Thoracic aorta (tissue), 2 donors: ENCODE measurements around the gene RBFOX2. TPM values are rescaled to one million over a fixed set of nuclear protein-coding genes. Genes with fewer than 3 reads are reported as not detected.

Source experiments
- ATAC-seq: fragments of 150-250 bp; one replicate; pipeline ENCODE4 v1.8.0; 2017; ENCODE audit warnings: low read depth; ENCODE audit not compliant: insufficient number of reproducible peaks, low FRiP score
- DNase-seq: peaks from one replicate; pipeline ENCODE4 v3.0.0-alpha.2; 2020; ENCODE audit warnings: low spot score
- H3K27ac ChIP-seq, 2 donors: fragments of 200-600 bp; sonication (generic); 1 replicate in 1 of 2; 2 replicates in 1 of 2; pipeline ENCODE4 v1.5.1; 2016; ENCODE audit warnings: mild to moderate bottlenecking in 2 of 2, moderate library complexity in 2 of 2
- H3K27me3 ChIP-seq: fragments of 200-600 bp; sonication (generic); replicated peaks from 2 replicates; pipeline ENCODE4 v1.6.0; 2016; ENCODE audit warnings: mild to moderate bottlenecking; ENCODE audit not compliant: insufficient read depth
- H3K36me3 ChIP-seq: fragments of 200-600 bp; sonication (generic); one replicate; pipeline ENCODE4 v1.5.1; 2016
- H3K4me1 ChIP-seq, 2 donors: fragments of 200-600 bp; sonication (generic); 1 replicate in 1 of 2; 2 replicates in 1 of 2; pipeline versions ENCODE4 v1.5.1 to v1.6.0; 2016; ENCODE audit warnings: low read depth in 2 of 2, mild to moderate bottlenecking in 1 of 2; ENCODE audit not compliant: control insufficient read depth in 1 of 2
- H3K4me3 ChIP-seq: fragments of 200-600 bp; sonication (generic); 2 replicates; pipeline ENCODE4 v1.5.1; 2016; ENCODE audit warnings: mild to moderate bottlenecking
- H3K9me3 ChIP-seq: fragments of 200-600 bp; sonication (generic); 2 replicates; pipeline ENCODE4 v1.5.1; 2016
- CTCF ChIP-seq: fragments of 200-600 bp; sonication (generic); IDR thresholded peaks from one replicate; pipeline ENCODE4 v1.5.1; 2019; ENCODE audit warnings: antibody characterized with exemption
- total RNA-seq, 2 donors: library from RNA; depleted of rRNA; stranded (reverse); fragments of >200 nt; gene quantifications; one replicate each; pipeline versions ENCODE4 v1.1.0 to v1.2.3, GENCODE V29; 2016

RBFOX2 gene
- total RNA-seq, 2 donors from 2014 or later = 117 to 143 TPM

- Histone ChIP-seq H3K27me3 (no peaks in the 10 kb centered on the region), H3K27ac (no peak overlapping the region), H3K9me3 (no peaks in the 10 kb centered on the region), H3K36me3 (no peaks in the 10 kb centered on the region), H3K4me1 (peaks cover 0 to 6% of the 10 kb centered on the region in 2 donors), H3K4me3 (no peak overlapping the region)
- DNase-seq (no peak), ATAC-seq (no peak)
- no peak for TF ChIP-seq CTCF
Measured at GRCh38 chr22:36069368-36069767, 40.7 kb upstream of the RBFOX2 start.

GRCh38 chr22:36068776-36069344 is 40.2 kb upstream of the RBFOX2 start:
- TF ChIP-seq CTCF = no peak
- Histone ChIP-seq H3K27ac (no peak overlapping the region), H3K4me1 (peaks cover 0 to 6% of the 10 kb centered on the region in 2 donors), H3K27me3 (no peaks in the 10 kb centered on the region), H3K9me3 (no peaks in the 10 kb centered on the region), H3K4me3 (no peak overlapping the region), H3K36me3 (no peaks in the 10 kb centered on the region)
- DNase-seq (no peak), ATAC-seq (no peak)

- H3K4me3 ChIP-seq = no peak overlapping the region
- H3K9me3 ChIP-seq = no peaks in the 10 kb centered on the region
- H3K36me3 ChIP-seq = no peaks in the 10 kb centered on the region
- H3K27me3 ChIP-seq = no peaks in the 10 kb centered on the region
- no peak for ATAC-seq
- no peak for DNase-seq
- no peak overlapping the region for H3K27ac ChIP-seq
- TF ChIP-seq CTCF = no peak
- peaks cover 0 to 6% of the 10 kb centered on the region in 2 donors for H3K4me1 ChIP-seq
Measured at GRCh38 chr22:36067235-36067558, 38.6 kb upstream of the RBFOX2 start.

- TF ChIP-seq CTCF = peak; percentile 100
- H3K4me1 ChIP-seq = peaks cover 0 to 6% of the 10 kb centered on the region in 2 donors
- H3K27me3 ChIP-seq = no peaks in the 10 kb centered on the region
- DNase-seq = peak; percentile 84
- peak overlapping the region; percentile 85 to 87 for H3K27ac ChIP-seq
- ATAC-seq = peak; percentile 96
- H3K4me3 ChIP-seq = peak overlapping the region; percentile 72
- no peaks in the 10 kb centered on the region for H3K9me3 ChIP-seq
- no peaks in the 10 kb centered on the region for H3K36me3 ChIP-seq
Measured at GRCh38 chr22:36065775-36066544, 37.3 kb upstream of the RBFOX2 start.

- TF ChIP-seq CTCF = no peak
- Histone ChIP-seq H3K27me3 (no peaks in the 10 kb centered on the region), H3K9me3 (no peaks in the 10 kb centered on the region), H3K4me3 (peak overlapping the region; percentile 72), H3K36me3 (no peaks in the 10 kb centered on the region), H3K4me1 (peaks cover 0 to 6% of the 10 kb centered on the region in 2 donors), H3K27ac (peak overlapping the region; percentile 85 to 87)
- DNase-seq (no peak), ATAC-seq (peak; percentile 35)
Measured at GRCh38 chr22:36065462-36065774, 36.8 kb upstream of the RBFOX2 start.
